Measurements from ENCODE around the gene NET1.

The NET1 gene

GRCh38 chr10:5506751-5507648 lies 94.6 kb downstream of the NET1 start:
- Histone ChIP-seq H3K4me1 (ENCODE audit: insufficient read depth, low read length) (no peaks in the 10 kb centered on the region), H3K36me3 (ENCODE audit: insufficient read depth, low read length) (no peaks in the 10 kb centered on the region), H3K27me3 (ENCODE audit: insufficient read depth, low read length) (no peaks in the 10 kb centered on the region; the same call in 1 of the 2 replicates), H3K9me3 (ENCODE audit: insufficient read depth, low read depth, low read length) (no peaks in the 10 kb centered on the region), H3K9ac (ENCODE audit: low read depth, low read length) (no peak overlapping the region), H3K4me3 (ENCODE audit: low read length) (no peak overlapping the region), H3K27ac (ENCODE audit: low read depth, low read length) (no peak overlapping the region)
- WGBS = 93% methylated on average over 19 of the region's 19 CpGs

GRCh38 chr10:5507649-5508131 lies 95.3 kb downstream of the NET1 start:
- Histone ChIP-seq H3K4me3 (ENCODE audit: low read length) (no peak overlapping the region), H3K36me3 (ENCODE audit: insufficient read depth, low read length) (no peaks in the 10 kb centered on the region), H3K4me1 (ENCODE audit: insufficient read depth, low read length) (no peaks in the 10 kb centered on the region), H3K9ac (ENCODE audit: low read depth, low read length) (no peak overlapping the region), H3K27me3 (ENCODE audit: insufficient read depth, low read length) (no peaks in the 10 kb centered on the region; the same call in 1 of the 2 replicates), H3K27ac (ENCODE audit: low read depth, low read length) (no peak overlapping the region), H3K9me3 (ENCODE audit: insufficient read depth, low read depth, low read length) (no peaks in the 10 kb centered on the region)
- WGBS = 94% methylated on average over 14 of the region's 14 CpGs

- WGBS = 93% methylated on average over 18 of the region's 18 CpGs
- no peaks in the 10 kb centered on the region; the same call in 1 of the 2 replicates for H3K27me3 ChIP-seq (ENCODE audit: insufficient read depth, low read length)
- H3K9me3 ChIP-seq (ENCODE audit: insufficient read depth, low read depth, low read length) = no peaks in the 10 kb centered on the region
- H3K4me1 ChIP-seq (ENCODE audit: insufficient read depth, low read length) = no peaks in the 10 kb centered on the region
- H3K4me3 ChIP-seq (ENCODE audit: low read length) = no peak overlapping the region
- no peaks in the 10 kb centered on the region for H3K36me3 ChIP-seq (ENCODE audit: insufficient read depth, low read length)
- H3K9ac ChIP-seq (ENCODE audit: low read depth, low read length) = no peak overlapping the region
- no peak overlapping the region for H3K27ac ChIP-seq (ENCODE audit: low read depth, low read length)
These were observed 95.8 kb downstream of the NET1 start for GRCh38 chr10:5508161-5508604.
